Left renal pelvis (tissue), 4 donors: ENCODE results near the gene ITGB5. TPM values are rescaled to one million over a fixed set of nuclear protein-coding genes. Genes with fewer than 3 reads are reported as not detected.

Source experiments
- DNase-seq, 4 donors: peaks; one replicate each; pipeline ENCODE4 v3.0.0-alpha.2; 2013; ENCODE audit warnings: low read depth in 4 of 4, low spot score in 3 of 4
- polyA plus RNA-seq, 4 donors: library from polyadenylated mRNA; unstranded; fragments of 120-200 nt; gene quantifications; one replicate each; pipeline ENCODE4 v1.2.1, GENCODE V29; 2013; ENCODE audit not compliant: insufficient read length in 4 of 4

ITGB5 gene
- polyA plus RNA-seq, 4 donors = 63.8 to 101 (median 91.5) TPM

- no peak for DNase-seq
Observed at GRCh38 chr3:124776856-124777255, 110.3 kb downstream of the ITGB5 start.

- no peak for DNase-seq
Observed at GRCh38 chr3:124775877-124776276, 111.3 kb downstream of the ITGB5 start.

- DNase-seq = no peak
Observed at GRCh38 chr3:124774841-124775402, 112.2 kb downstream of the ITGB5 start.

- no peak for DNase-seq
Observed at GRCh38 chr3:124774327-124774718, 112.8 kb downstream of the ITGB5 start.

- DNase-seq = no peak
Observed at GRCh38 chr3:124773351-124774326, 113.5 kb downstream of the ITGB5 start.

GRCh38 chr3:124772081-124772831 is 114.9 kb downstream of the ITGB5 start:
- DNase-seq = no peak

- no peak for DNase-seq
Observed at GRCh38 chr3:124771083-124771445, 116.1 kb downstream of the ITGB5 start.

GRCh38 chr3:124770336-124771082 is 116.7 kb downstream of the ITGB5 start:
- no peak for DNase-seq

GRCh38 chr3:124769462-124769861 is 117.7 kb downstream of the ITGB5 start:
- no peak for DNase-seq

- no peak for DNase-seq
Observed at GRCh38 chr3:124768812-124769211, 118.4 kb downstream of the ITGB5 start.

- DNase-seq = no peak
Observed at GRCh38 chr3:124767691-124768090, 119.5 kb downstream of the ITGB5 start.

GRCh38 chr3:124767264-124767663 is 119.9 kb downstream of the ITGB5 start:
- no peak for DNase-seq

GRCh38 chr3:124766113-124767095 is 120.8 kb downstream of the ITGB5 start:
- DNase-seq = no peak

GRCh38 chr3:124765197-124765840 is 121.8 kb downstream of the ITGB5 start:
- no peak for DNase-seq

- DNase-seq = no peak
Observed at GRCh38 chr3:124764746-124765145, 122.4 kb downstream of the ITGB5 start.

GRCh38 chr3:124763644-124764358 is 123.4 kb downstream of the ITGB5 start:
- DNase-seq = no peak

GRCh38 chr3:124763206-124763605 is 124.0 kb downstream of the ITGB5 start:
- DNase-seq = no peak

GRCh38 chr3:124762661-124763011 is 124.5 kb downstream of the ITGB5 start:
- no peak for DNase-seq
